Dermis lymphatic vessel endothelial cell (primary cell): ENCODE data around the gene ST6GAL2. TPM values are rescaled to one million over a fixed set of nuclear protein-coding genes. Genes with fewer than 3 reads are reported as not detected.

Experiments
- total RNA-seq: library from RNA; depleted of rRNA; stranded (reverse); fragments of >200 nt; gene quantifications from 2 replicates; pipeline ENCODE4 v1.2.1, GENCODE V29; 2014

ST6GAL2 gene
- under 0.01 and 0.09 TPM in 2 replicates for total RNA-seq

GRCh38 chr2:106885971-106886915 lies at the start of gene ST6GAL2:
TSS of gene ST6GAL2 (minus strand) at chr2:106886167. CDS start at chr2:106843977, 42,190 bp downstream.

